Femur (tissue), 1 donor: Measurements from ENCODE around the gene TMBIM6.

Experiments
- DNase-seq: peaks from one replicate; pipeline ENCODE4 v3.0.0-alpha.2; 2017

TMBIM6 gene

DNA sequence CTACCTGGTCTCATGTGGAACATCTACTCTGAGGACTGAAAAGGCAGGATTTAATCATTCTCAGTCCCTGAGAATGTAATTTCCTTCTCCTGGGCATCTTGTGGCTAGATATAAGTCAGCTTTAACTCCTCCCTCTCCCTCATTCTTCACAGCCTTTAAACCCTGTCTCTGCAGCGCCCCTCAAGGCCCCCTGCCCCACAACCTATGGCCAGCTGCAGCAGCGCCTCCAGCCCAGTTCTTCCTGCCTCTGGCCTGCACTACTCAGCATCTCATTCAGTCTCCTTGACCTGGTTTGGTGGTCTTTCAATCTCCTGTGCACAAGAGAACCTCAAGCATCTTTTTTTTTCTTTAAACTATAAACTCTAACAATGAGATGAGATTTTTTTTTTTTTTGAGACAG lies 57.6 kb downstream of the TMBIM6 start:
- DNase-seq, result no peak

DNA sequence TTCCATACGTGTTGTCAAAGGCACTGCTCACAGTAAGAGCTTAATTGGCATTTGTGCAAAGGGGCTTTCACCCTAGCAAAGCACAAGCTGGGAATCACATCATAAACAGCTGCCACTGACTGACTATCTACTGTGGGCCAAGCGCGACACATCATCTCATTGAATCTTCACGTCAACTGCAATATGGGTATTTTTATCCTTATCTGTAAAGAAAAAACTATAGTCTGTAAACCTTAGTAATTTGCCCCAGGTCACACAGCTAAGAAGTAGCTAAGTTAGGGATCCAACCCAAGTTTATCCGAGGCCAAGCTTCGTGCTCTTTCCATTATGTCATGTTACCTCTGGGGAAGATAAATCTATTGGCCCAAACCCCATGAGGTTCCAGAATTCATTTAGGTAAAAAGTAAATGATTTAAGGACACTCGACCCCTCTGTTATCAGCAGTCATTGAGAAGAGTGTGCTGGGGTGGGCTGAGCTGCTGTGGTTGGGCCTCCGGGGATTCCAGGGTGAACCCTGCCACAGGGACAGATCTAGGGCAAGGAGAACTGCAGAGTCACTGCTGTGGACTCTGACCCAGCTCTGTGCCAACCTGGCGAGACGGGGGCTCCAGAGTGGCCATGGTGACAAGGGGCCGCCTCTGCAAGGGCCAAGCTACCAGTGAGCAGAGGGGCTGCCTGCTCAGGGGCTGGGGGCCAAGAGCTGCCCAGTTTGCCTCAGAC lies 59.2 kb downstream of the TMBIM6 start:
- DNase-seq, result no peak

DNA sequence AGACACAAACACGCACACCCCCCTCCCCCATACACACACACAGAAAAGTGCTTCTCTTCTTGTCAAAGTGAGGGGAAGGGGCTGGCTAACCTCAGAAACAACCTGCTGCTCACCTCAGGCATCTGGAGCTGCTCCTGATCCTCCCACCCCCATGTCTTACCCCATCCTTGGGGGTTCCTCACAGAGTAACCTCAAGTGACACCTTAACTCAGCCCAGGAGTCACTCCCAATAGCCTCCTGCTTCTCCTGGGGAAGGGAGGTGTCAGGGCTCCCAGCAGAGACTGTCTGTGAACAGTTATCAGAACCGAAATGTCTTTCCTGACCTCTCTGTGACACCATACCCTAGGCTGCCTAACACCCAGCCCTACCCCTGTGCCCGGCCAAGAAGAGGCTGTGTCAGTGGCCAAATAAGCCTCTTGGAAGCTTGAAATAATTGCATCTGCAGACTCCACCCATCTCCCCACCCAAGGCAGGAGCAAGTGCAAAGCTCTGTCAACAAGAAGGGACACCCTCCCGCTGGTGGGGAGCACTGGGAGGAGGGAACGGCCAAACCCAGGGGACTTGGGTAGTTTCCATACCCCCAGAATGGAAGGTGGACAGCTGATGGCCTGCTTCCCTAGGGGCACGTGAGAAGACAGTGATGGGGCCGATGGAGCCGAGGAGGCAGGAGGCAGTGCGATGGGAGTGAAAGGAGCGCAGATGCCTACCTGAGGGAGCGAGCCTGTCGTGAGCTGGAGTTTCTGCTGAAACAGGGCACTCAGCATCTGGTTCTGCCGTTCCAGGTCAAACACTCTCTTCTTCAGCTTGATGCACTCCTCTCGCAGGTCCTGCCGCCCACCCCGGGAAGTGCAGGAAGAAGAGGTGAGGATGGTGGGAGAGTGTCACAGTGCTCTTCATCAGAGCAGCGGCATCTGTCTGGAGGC lies 60.0 kb downstream of the TMBIM6 start:
- no peak for DNase-seq

DNA sequence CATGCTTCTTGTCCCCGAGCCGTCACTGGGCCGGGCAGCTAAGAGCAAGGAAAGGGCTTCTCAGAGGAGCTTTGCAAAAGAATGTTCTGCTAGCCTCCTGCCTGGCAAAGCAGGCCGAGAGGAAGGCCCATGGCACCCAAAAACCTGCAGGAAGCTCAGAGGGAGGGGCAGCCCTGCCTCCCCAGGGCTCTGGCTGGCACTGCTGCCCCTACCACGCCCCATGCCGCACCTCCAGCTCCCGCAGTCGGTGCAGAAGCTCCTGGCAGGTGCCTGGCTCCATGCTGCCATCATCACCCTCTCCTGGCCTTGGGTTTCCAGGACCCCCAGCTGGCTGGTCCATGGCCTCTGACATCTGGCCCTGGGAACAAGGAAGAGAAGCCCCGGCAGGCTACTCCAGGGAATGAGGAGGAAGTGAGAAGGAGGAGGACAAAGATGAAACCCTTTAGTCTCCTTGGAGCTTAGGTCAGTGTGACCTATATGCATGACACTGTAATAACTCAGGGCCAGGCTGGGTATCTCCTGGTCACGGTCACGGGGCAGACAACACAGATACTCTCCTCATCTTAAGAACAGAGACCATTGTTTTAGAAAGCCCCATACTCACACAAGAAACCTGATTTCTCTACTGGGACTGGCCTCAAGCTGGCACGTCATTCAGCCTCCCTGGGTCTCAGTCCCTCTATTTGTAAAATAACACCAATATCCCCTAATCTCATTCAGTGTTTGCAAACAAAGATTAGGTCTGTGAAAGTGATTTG lies 62.5 kb downstream of the TMBIM6 start:
- DNase-seq, result no peak

DNA sequence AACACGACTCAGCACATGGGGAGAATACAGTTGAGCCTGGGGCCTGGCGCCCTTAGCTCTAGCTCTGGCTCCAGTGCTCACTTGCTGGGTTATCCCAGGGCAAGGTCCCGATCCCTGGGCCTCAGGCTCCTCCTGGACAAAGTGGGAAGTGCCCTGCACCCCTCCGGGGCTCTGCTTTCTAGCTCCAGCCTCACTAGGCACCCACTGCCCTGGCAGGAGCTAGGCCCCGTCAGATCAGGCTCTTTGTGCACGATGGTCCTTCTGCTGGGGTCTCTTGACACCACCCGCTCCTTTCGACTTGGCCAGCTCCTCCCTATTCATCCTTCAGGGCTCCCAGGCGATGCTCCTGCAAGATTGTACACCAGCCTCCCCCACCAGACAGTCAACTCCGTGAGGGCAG lies 63.5 kb downstream of the TMBIM6 start:
- no peak for DNase-seq

DNA sequence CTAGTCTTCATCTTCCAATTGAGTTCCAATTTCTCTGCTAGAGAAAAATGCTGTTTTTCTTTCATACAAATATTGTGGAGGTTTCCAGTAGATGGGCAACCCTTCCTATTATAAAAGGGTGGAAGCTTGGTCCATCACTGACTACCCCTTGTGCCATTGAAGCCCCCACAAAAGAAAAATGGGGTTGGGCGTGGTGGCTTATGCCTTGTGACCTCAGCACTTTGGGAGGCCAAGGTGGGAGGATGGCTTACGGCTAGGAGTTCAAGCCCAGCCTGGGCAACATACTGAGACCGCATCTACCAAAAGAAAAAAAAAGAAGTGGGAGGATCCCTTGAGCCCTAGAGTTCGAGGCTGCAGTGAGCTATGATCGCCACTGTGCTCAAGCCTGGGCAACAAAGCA lies 64.1 kb downstream of the TMBIM6 start:
- DNase-seq, result no peak

DNA sequence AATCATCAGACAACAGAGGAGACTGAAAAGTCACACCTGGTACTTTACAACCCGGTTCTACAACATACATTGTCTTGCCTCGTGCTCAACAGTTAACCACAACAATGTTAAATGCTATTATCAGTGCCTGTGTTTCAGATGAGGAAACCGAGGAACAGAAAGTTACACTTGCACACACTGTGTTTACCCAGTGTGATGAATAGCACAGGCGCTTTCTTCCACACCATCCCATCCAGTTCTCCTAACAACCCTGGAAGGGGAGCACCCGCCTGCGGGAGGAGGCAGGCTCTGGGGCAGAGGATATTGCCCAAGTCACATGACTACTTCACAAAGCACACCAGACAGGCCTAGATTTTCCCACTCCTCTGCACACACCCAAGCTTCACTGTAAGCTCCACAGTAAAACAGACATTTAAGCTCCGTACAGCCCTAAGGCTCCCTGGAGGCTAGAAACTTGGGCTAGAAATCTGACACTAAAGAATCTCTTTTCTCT lies 65.0 kb downstream of the TMBIM6 start:
- no peak for DNase-seq

DNA sequence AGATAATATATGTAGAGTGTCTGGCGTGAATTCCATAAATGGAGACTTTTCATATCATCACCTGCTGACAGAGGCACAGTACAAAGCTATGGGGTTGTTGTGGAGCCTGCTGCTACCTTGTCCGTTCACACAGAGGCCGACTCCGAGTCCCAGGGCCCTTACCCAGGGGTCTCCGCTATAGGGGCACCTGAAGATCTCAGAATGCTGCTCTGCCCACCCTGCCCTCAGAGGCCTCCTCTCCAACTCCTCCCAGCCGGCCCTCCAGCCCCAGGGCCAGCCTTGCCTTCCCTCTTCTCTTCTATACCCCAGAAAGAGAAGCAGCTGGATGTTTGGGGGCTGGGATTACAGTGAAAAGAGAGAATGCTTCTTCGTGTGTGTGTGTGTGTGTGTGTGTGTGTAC lies 65.5 kb downstream of the TMBIM6 start:
- no peak for DNase-seq

DNA sequence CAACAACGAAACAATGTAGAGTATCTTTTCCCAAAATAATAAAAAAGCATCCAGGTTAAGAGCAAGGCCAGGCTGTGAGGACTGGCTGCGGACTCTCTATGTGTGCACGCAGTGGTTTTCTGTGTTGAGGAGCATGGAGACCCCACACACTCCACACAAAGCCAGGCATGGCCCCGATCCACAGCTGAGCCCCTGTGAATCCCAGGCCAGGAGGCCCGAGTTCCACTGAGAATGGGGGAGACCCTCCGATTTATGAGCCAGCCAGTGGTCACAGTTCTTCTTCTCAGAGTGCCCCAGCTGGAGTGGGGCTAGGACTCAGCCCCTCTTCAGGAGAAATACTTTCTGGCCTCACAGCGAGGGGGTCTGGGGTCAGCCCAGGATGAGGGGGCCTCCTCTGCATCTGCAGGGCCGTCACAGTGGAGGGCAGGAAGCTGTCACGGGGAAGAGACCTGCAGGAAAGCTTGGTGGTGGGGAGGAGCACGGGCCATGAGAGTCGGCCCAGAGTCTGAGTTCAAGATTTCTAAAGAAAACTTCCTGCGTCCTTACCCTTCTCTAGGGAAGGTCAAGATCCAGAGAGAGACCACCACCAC lies 66.7 kb downstream of the TMBIM6 start:
- DNase-seq, result no peak

DNA sequence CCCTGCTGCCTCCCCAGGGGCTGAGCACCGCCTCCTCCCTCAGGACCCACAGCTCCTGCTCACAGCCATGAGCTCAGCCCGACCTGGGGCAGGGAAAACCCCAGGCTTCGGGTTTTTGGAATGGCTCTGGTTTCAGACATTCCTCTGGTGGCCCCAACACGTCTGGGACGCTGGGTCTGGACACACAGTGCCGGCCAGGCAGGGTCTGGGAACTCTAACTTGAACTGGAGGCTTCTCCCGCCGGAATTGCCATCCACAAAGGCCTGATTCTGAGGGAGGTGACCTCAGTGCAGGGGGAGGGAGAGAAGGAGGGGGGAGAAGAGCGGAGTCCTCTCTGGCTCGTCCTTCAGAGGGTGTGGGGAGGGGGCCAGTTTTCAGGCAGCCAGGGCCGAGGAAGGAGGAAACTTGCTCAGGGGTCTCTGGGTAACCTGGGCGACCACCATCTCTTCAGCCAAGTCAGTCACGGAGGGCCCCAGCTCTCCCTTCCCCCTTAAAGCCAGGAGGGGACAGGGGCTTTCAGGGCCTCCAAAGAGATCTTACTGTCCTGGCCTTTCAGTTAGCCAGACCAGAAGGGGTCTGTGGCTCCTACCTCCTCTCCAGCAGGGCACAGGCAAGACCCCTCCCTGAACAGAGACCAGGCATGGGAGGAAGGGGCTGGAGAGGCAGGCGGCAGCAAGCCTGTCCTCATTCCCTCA lies 67.5 kb downstream of the TMBIM6 start:
- peak; percentile 68 for DNase-seq

DNA sequence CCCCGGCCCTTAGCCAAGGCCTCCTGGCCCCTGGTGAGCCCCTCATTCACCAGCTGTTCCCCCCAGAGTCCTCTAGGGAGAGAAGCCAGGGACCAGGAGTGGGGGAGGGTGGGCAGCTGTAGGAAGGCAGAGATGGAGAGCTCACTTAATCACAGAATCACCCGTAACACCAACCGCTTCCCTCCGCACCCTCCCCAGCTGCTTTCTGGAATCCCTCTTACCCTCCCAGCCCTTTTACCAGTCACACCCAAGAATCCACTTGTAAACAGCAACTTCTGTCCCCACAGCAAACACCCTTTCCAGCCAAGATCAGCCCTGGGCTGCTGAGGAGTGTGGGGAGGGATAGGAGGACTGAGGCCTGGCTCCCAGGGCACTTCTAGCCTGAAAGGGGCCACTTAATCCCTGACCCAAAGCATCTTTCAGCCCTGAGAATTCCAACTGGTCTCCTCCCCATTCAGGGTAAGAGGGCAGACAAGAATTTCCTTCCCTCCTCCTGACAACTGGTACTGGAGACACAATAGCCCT lies 68.1 kb downstream of the TMBIM6 start:
- peak; percentile 83 for DNase-seq

DNA sequence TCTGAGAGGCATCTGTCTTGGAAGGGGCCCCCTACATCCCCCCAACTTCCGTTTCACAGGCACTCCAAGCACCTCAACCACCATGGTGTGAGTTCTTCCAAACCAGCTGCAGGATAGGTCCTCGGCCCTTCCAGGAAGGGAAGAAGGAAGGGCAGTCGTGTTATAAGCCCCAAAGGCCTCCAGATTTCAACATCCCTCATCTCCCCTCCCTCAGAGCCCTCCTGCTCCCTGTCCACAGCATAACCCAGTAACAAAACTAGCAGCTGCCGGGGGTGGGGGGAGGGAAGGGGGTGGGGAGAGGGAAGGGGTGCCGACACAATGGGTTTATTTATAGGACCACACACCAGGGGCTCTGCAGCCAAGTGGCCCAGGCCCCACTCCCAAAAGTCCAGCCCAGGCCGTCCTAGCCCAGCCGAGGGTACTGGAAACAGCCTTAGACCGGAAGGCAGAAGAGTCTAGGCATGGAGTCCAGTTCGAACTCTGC lies 68.6 kb downstream of the TMBIM6 start:
- peak; percentile 58 for DNase-seq

DNA sequence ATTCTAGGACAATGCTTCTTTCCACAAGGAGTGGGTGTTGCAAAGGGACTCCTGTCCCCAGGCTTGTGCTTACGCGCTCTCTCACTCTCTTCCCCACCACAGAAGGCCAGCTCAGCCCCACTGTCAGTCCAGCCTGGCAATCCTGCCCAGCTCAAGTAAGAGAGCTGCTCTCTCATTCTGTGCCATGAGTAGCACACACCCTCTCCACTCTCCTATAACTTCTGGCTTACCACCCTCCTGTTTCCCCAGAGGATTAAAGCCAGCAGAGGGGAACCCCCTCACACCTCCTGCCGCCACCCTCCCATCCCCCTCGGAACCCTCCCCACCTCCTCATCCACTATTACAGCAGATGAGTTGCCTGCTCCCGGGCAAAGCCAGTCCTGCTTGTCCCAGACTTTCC lies 69.8 kb downstream of the TMBIM6 start:
- DNase-seq, result no peak

DNA sequence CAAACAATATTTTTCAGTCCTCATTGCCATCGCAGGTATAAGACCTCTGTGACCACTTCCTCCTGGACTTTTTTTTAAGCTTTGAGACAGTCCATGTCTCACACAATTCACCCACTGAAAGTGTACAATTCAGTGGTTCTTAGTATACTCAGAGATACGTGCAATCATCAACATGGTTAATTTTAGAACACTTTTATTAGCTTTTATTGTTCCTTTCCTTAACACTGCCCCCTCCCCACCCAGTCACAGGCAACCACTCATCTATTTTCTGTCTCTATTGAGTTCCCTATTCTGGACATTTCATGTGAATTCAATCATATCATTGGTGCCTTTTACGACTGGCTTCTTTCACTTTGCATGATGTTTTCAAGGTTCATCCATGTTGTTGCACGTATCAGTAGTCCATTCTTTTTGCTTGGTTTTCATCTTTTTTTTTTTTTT lies 70.6 kb downstream of the TMBIM6 start:
- DNase-seq, result no peak

DNA sequence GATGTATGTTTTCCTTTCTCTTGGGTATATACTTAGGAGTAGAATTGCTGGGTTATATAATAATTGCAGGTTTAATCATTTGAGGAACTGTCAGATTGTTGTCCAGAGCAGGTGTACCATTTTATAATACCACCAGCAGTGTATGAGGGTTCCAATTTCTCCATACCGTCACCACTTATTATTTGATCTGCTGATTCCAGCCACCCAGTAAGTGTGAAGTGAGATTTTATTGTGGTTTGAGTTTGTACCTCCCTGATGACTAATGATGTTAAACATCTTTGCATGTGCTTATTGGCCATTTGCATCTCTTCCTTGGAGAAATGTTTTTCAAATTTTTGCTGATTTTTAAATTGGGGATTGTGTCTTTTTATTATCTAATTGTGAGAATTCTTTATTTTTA lies 71.8 kb downstream of the TMBIM6 start:
- no peak for DNase-seq
